PFSK-1 (cell line): ENCODE results near the gene NIF3L1.

ENCODE experiments used
- FOXP2 ChIP-seq: optimal IDR thresholded peaks from 2 replicates; pipeline ENCODE3; 2011; ENCODE audit warnings: borderline replicate concordance, control low read depth, inconsistent platforms; ENCODE audit not compliant: insufficient read depth; ENCODE audit errors: extremely low read length, extremely low read depth
- POLR2AphosphoS5 ChIP-seq: IDR thresholded peaks from 2 replicates; pipeline ENCODE4 v1.6.1; 2012; ENCODE audit warnings: low read depth, mild to moderate bottlenecking, control low read depth, low read length, moderate library complexity
- REST ChIP-seq, 2 experiments: IDR thresholded peaks; 2 replicates each; pipeline versions ENCODE4 v1.6.1 to v1.8.0; 2011 to 2012; ENCODE audit warnings: low read depth in 2 of 2, low read length in 2 of 2, control low read depth in 1 of 2, inconsistent platforms in 1 of 2, mild to moderate bottlenecking in 1 of 2, moderate library complexity in 1 of 2; ENCODE audit not compliant: insufficient read depth in 1 of 2
- SIN3A ChIP-seq: IDR thresholded peaks from 2 replicates; pipeline ENCODE4 v1.6.1; 2012; ENCODE audit warnings: mild to moderate bottlenecking, low read length, moderate library complexity, borderline replicate concordance; ENCODE audit not compliant: insufficient read depth
- TAF1 ChIP-seq: IDR thresholded peaks from 2 replicates; pipeline ENCODE4 v1.6.1; 2012; ENCODE audit warnings: low read length, control low read depth, borderline replicate concordance; ENCODE audit not compliant: insufficient read depth

NIF3L1 gene

GRCh38 chr2:200861617-200862155, 27.5 kb upstream of the NIF3L1 start:
- no peak for TF ChIP-seq TAF1
- TF ChIP-seq FOXP2: no peak
- no peak for TF ChIP-seq REST (IDR thresholded peaks at IDR 0.05; ENCODE audit: insufficient read depth in 1 of 2, low read depth in 2 of 2, low read length in 2 of 2)
- TF ChIP-seq POLR2AphosphoS5: no peak
- no peak for TF ChIP-seq SIN3A

DNA sequence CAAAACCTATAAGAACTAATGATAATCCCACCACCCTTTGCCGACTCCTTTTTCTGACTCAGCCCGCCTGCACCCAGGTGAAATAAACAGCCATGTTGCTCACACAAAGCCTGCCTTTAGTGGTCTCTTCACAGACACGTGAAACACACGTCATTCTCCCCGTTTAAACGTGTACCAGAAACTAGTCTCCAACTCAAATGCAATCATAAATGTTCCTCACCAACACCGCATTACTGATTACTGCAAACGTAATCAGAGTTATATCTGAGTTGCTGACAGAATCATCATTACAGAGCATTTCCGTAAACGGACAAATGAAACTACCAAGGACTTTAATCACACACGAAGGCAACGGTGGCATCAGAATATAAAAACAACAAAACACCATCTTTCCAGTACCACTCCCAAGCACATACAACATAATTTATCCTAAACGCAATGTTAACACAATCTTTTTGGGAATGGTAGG, 26.6 kb upstream of the NIF3L1 start:
- no peak for TF ChIP-seq POLR2AphosphoS5
- TF ChIP-seq REST (IDR thresholded peaks at IDR 0.05; ENCODE audit: insufficient read depth in 1 of 2, low read depth in 2 of 2, low read length in 2 of 2): no peak
- no peak for TF ChIP-seq FOXP2
- no peak for TF ChIP-seq TAF1

GRCh38 chr2:200863782-200864175, 25.4 kb upstream of the NIF3L1 start:
- TF ChIP-seq FOXP2 (no peak), SIN3A (no peak), REST (IDR thresholded peaks at IDR 0.05; ENCODE audit: insufficient read depth in 1 of 2, low read depth in 2 of 2, low read length in 2 of 2) (no peak), POLR2AphosphoS5 (no peak), TAF1 (no peak)

DNA sequence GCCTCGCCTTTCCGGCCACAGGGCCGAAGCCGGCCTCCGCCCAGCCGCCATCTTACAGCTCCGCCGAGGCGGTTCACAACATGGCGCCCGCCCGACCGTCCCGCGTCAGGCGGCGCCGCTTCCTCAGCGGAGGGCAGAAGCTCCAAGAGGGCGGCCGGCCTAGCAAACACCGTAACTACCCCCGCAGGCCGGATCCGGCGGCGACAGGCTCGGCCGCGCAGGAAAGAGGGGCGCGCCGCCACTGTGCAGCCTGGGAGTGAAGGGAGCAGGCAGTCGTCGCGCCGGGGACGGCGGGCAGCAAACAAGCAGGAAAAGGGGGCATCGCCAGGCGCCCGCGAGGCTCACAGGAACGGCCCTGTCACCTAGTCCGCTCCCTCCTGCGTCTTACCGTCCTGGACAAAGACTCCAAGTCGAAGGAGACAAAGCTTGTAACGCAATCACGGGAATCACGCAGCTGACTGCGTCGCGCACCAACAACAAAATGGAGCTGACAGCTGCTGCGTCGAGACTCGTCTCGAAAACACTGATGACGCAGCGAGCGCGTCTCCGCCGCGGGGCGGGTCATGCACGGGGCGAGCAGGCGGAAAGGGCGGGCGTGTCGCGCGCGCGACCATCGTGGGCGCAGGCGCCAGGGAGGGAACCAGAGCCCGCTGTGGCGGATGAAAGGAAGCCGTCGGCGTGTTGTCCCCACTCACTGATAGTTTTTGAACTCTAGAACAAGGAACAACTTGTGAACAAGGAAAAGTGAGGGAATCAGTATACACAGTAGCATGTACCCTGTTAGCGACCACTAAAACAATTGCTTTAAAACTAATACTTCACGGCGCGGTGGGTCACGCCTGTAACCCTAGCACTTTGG, 24.8 kb upstream of the NIF3L1 start, which contains the start of gene CLK1:
TSS of gene CLK1 (minus strand) at position 483 of the 859 bp plus-strand sequence. CDS start 2,796 bp downstream, outside the sequence.
- TF ChIP-seq POLR2AphosphoS5 (peak; percentile 96), REST (IDR thresholded peaks at IDR 0.05; ENCODE audit: insufficient read depth in 1 of 2, low read depth in 2 of 2, low read length in 2 of 2) (no peak), TAF1 (peak; percentile 57; the same call in 1 of the 2 replicates), FOXP2 (peak; percentile 92), SIN3A (peak; percentile 96)
